Breast epithelium (tissue), 4 donors: ENCODE results near the gene UBE2H. TPM values are rescaled to one million over a fixed set of nuclear protein-coding genes. Genes with fewer than 3 reads are reported as not detected.

ENCODE experiments used
- DNase-seq, 2 donors: peaks; one replicate each; pipeline ENCODE4 v3.0.0-alpha.2; 2019; ENCODE audit warnings: low spot score in 2 of 2
- H3K27ac ChIP-seq, 2 donors: fragments of 200-600 bp; sonication (generic) in 1 of 2; one replicate each; pipeline ENCODE4 v1.5.1; 2016 to 2019; ENCODE audit warnings: mild to moderate bottlenecking in 1 of 2
- H3K27me3 ChIP-seq, 2 donors: fragments of 200-600 bp; sonication (generic) in 1 of 2; one replicate each; pipeline versions ENCODE4 v1.5.1 to v1.6.0; 2017 to 2019; ENCODE audit warnings: control low read depth in 1 of 2, mild to moderate bottlenecking in 1 of 2
- H3K36me3 ChIP-seq: fragments of 200-600 bp; one replicate; pipeline ENCODE4 v1.5.1; 2019
- H3K4me1 ChIP-seq, 2 donors: fragments of 200-600 bp; sonication (generic); one replicate each; pipeline ENCODE4 v1.5.1; 2016 to 2019; ENCODE audit warnings: control low read depth in 1 of 2
- H3K4me3 ChIP-seq, 3 donors: fragments of 200-600 bp; sonication (generic); 1 replicate in 2 of 3; 2 replicates in 1 of 3; pipeline ENCODE4 v1.5.1; 2016 to 2019; ENCODE audit warnings: mild to moderate bottlenecking in 3 of 3, moderate library complexity in 2 of 3
- H3K9me3 ChIP-seq, 2 donors: fragments of 200-600 bp; sonication (generic) in 1 of 2; one replicate each; pipeline ENCODE4 v1.5.1; 2016 to 2019; ENCODE audit warnings: control low read depth in 1 of 2
- POLR2A ChIP-seq: fragments of 450-650 bp; IDR thresholded peaks from one replicate; pipeline ENCODE4 v1.6.1; 2016; ENCODE audit warnings: antibody characterized with exemption, mild to moderate bottlenecking, moderate library complexity
- POLR2AphosphoS5 ChIP-seq, 3 donors: sonication (generic); formaldehyde crosslinking; IDR thresholded peaks; one replicate each; pipeline ENCODE4 v1.6.1; 2017; ENCODE audit warnings: antibody characterized with exemption in 3 of 3
- intact Hi-C: fragments of 100-400 bp; cut with DNase I; formaldehyde crosslinking; loops from one replicate; pipeline ENCODE4 v1.15.1; 2023; ENCODE audit warnings: low total_unique reads
- total RNA-seq, 3 donors: library from RNA; depleted of rRNA; stranded (reverse); fragments of >200 nt; gene quantifications; one replicate each; pipeline ENCODE4 v1.1.0, GENCODE V29; 2016
- TF ChIP-seq, protein P1 (sequence below), 3 donors: fragments of 450-650 bp; IDR thresholded peaks; one replicate each; pipeline ENCODE4 v1.5.1; 2016 to 2017; ENCODE audit warnings: antibody characterized with exemption in 3 of 3, mild to moderate bottlenecking in 3 of 3, moderate library complexity in 3 of 3

UBE2H gene
- total RNA-seq, 3 donors from 2014 or later = 81.8 to 124 (median 114) TPM

DNA sequence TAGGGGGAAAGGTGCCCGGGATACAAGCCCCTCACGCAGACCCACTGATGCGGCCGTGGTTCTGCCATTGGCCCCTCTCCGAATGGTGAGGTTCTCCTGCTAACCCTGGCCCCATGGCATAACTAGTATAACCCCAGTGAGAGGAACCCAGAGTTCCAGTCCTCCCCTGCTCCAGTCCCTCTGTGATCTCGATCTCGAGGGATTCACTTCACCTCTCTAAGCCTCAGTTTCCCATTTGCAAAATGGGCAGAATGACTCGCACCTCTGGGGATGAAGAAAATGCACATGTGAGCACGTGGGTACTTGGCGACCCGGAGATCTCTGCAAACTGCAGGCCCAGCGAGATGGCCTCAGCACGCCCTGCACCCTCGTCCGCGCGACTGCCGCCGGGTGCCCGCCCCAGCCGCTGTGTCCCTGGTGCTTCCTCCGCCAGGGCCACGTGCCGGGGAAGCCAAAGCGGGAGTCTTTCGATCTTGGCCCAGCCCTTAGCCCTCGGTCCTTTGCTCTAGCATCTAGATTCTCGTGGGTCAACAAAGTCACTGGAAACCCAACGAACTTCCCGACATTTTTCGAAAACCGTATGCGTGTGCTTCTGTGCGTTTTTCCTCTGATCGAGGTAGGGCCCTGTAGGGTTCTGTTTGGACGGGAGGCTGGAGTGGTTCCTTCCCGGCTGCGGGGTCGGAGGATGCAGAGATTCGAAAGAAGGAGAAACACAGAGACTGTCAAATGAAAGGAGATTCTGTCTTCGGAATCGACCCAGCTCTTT lies 169.8 kb downstream of the UBE2H start:
- Histone ChIP-seq H3K36me3 (no peaks in the 10 kb centered on the region), H3K4me3 (peak overlapping the region in 1 of 3 donors; percentile 73), H3K4me1 (peaks cover 3 to 16% of the 10 kb centered on the region in 2 donors), H3K27ac (no peak overlapping the region), H3K27me3 (peaks cover 14 to 90% of the 10 kb centered on the region in 2 donors), H3K9me3 (no peaks in the 10 kb centered on the region)
- DNase-seq = no peak
- intact Hi-C loops = no loop called here
- TF ChIP-seq POLR2AphosphoS5 (IDR thresholded peaks at IDR 0.05) (peak in 1 of 3 donors; percentile 11), POLR2A (no peak)
- TF ChIP-seq, protein P1, sequence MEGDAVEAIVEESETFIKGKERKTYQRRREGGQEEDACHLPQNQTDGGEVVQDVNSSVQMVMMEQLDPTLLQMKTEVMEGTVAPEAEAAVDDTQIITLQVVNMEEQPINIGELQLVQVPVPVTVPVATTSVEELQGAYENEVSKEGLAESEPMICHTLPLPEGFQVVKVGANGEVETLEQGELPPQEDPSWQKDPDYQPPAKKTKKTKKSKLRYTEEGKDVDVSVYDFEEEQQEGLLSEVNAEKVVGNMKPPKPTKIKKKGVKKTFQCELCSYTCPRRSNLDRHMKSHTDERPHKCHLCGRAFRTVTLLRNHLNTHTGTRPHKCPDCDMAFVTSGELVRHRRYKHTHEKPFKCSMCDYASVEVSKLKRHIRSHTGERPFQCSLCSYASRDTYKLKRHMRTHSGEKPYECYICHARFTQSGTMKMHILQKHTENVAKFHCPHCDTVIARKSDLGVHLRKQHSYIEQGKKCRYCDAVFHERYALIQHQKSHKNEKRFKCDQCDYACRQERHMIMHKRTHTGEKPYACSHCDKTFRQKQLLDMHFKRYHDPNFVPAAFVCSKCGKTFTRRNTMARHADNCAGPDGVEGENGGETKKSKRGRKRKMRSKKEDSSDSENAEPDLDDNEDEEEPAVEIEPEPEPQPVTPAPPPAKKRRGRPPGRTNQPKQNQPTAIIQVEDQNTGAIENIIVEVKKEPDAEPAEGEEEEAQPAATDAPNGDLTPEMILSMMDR (IDR thresholded peaks at IDR 0.05) = no peak

GRCh38 chr7:129781928-129782817 lies 170.6 kb downstream of the UBE2H start:
- H3K4me3 ChIP-seq = peak overlapping the region in 2 of 3 donors; percentile 71 to 73
- H3K27me3 ChIP-seq = peaks cover 14 to 93% of the 10 kb centered on the region in 2 donors
- H3K4me1 ChIP-seq = peaks cover 3 to 16% of the 10 kb centered on the region in 2 donors

DNA sequence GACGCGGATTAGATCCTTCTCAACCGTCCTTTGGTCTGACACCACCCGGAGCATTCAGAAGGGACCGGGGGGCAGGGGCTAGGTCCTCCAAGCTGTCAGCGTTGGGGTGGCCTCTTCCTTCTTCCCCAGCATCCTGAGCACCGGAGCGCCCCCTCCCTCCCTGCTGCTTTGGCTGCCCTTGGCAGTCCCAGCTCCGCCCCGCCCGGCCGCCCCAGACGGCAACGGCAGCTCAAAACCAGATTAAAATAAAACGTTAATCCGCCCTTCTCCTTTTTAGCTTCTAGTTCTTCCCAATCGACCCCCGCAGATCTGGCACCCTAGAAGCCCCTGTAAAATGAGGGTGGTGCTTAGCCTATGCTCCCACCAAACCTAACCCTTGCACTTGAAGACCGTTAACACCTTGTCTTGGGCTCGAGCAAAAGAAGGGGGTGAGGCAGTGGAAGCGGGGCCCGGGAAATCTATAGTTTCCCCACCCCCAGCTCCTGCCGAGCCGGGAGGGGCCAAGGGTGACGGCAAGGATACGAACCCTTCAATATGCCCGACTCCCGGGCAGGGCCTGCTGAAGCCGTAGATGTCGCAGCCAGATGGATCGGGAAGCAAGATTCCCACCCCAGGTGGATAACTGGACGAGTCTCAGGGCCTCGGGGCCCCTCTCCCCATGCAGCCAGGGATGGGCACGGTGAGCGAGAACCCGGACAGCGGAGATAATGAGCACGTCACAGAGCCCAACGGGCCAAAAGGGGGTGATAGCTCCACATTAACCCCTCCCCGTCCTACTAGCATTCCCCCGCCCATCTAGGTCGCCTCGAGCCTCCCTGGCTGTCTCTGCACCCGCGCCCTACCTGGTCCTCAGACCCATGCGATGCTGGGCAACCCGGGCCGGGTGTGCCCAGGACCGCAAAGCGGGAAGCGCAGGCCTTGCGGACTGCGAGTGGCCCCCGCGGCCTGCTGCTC lies 171.5 kb downstream of the UBE2H start:
- peak overlapping the region in 2 of 3 donors; percentile 71 to 73 for H3K4me3 ChIP-seq
- peaks cover 14 to 86% of the 10 kb centered on the region in 2 donors for H3K27me3 ChIP-seq
- H3K4me1 ChIP-seq = peaks cover 3 to 16% of the 10 kb centered on the region in 2 donors
- TF ChIP-seq, protein P1 (IDR thresholded peaks at IDR 0.05) = no peak
- TF ChIP-seq POLR2A = no peak
- no peak for TF ChIP-seq POLR2AphosphoS5 (IDR thresholded peaks at IDR 0.05)
- H3K9me3 ChIP-seq = no peaks in the 10 kb centered on the region
- no peak overlapping the region for H3K27ac ChIP-seq
- intact Hi-C loops = no loop called here
- no peaks in the 10 kb centered on the region for H3K36me3 ChIP-seq
- DNase-seq = no peak

More at GRCh38 chr7:129781928-129782817, 170.6 kb downstream of the UBE2H start:
- DNase-seq = no peak
- Histone ChIP-seq H3K36me3 (no peaks in the 10 kb centered on the region), H3K9me3 (no peaks in the 10 kb centered on the region), H3K27ac (no peak overlapping the region)
- TF ChIP-seq POLR2A = no peak
- TF ChIP-seq, protein P1 (IDR thresholded peaks at IDR 0.05) = no peak
- TF ChIP-seq POLR2AphosphoS5 (IDR thresholded peaks at IDR 0.05) = no peak
- intact Hi-C loops = no loop called here

Other genes with a start within 250 kb of the UBE2H start
- gene ZC3HC1, start 98.4 kb upstream of the UBE2H start, total RNA-seq = 10 to 100 TPM in 1 of 3 donors, 1 to 10 TPM in 2; 8.8 to 18.9 (median 9.4) TPM
- gene KLHDC10, start 117.6 kb upstream of the UBE2H start, total RNA-seq = 10 to 100 TPM; 23.3 to 28.0 (median 28.0) TPM